HepG2 (cell line): ENCODE results near the gene CBX5. TPM values are rescaled to one million over a fixed set of nuclear protein-coding genes. Genes with fewer than 3 reads are reported as not detected.

ENCODE experiments used
- ATAC-seq: fragments of 200-7000 bp; cut with Tn5 transposase; 3 replicates; pipeline ENCODE4 v1.9.1; 2020; ENCODE audit warnings: mild to moderate bottlenecking, moderate library complexity
- BruUV-seq: library from RNA; stranded (reverse); fragments of 400-500 nt; replicated peaks from 2 replicates; lab custom pipeline; 2021; lab: Mats Ljungman, UMichigan
- CTCF ChIA-PET: fragments of 300-600 bp; formaldehyde crosslinking; extraction: SDS; loops from one replicate; lab custom pipeline; 2021; ENCODE audit warnings: low total read pairs, inconsistent platforms, low intra/inter-chr PET ratio; lab: Yijun Ruan, JAX
- POLR2A ChIA-PET: fragments of 350-600 bp; sonication (Branson Sonifier 250); formaldehyde crosslinking; loops from one replicate; lab custom pipeline; 2020; ENCODE audit warnings: antibody characterized with exemption, inconsistent platforms; lab: Yijun Ruan, JAX
- DNase-seq: peaks from one replicate; pipeline ENCODE4 v3.0.0-alpha.2; 2015; ENCODE audit warnings: low spot score
- FAIRE-seq: peaks from 3 replicates; lab custom pipeline; 2011; peaks lifted over from hg19 to GRCh38; lab: Jason Lieb, UNC
- H2AFZ ChIP-seq: one replicate; pipeline ENCODE4 v1.6.1; 2011; ENCODE audit warnings: low read length, inconsistent platforms
- H3K27ac ChIP-seq: fragments of 300-600 bp; 3 replicates; pipeline ENCODE4 v1.8.0; 2011; ENCODE audit warnings: mixed run types, mild to moderate bottlenecking, mixed read lengths, low read length, inconsistent platforms; ENCODE audit not compliant: insufficient read depth; ENCODE audit errors: extremely low read length
- H3K27me3 ChIP-seq, 2 experiments: fragments of 200-600 bp in 1 of 2; 2 replicates in 1 of 2; 3 replicates in 1 of 2; pipeline versions ENCODE4 v1.6.0 to v1.8.0; 2011; ENCODE audit warnings: low read length in 2 of 2, mild to moderate bottlenecking in 2 of 2, moderate library complexity in 2 of 2, inconsistent platforms in 1 of 2; ENCODE audit not compliant: insufficient read depth in 2 of 2, control insufficient read depth in 1 of 2
- H3K36me3 ChIP-seq, 2 experiments: fragments of 200-600 bp in 1 of 2; replicated peaks in 1 of 2; 2 replicates in 1 of 2; 3 replicates in 1 of 2; pipeline versions ENCODE4 v1.5.1 to v1.8.0; 2011; ENCODE audit warnings: low read length in 2 of 2, inconsistent platforms in 1 of 2; ENCODE audit not compliant: insufficient read depth in 2 of 2, control insufficient read depth in 1 of 2
- H3K4me1 ChIP-seq: 2 replicates; pipeline ENCODE4 v1.5.1; 2012; ENCODE audit warnings: low read length, inconsistent platforms; ENCODE audit not compliant: insufficient read depth
- H3K4me2 ChIP-seq: 2 replicates; pipeline ENCODE4 v1.6.0; 2011; ENCODE audit warnings: low read depth, low read length, inconsistent platforms
- H3K4me3 ChIP-seq, 3 experiments: fragments of 200-600 bp in 1 of 3; sonication (generic), shearing (Covaris generic) in 1 of 3; replicated peaks in 1 of 3; 2 replicates each; pipeline ENCODE4 v1.5.1; 2011 to 2016; ENCODE audit warnings: low read length in 3 of 3, inconsistent platforms in 2 of 3, low read depth in 2 of 3, mild to moderate bottlenecking in 2 of 3, control low read depth in 1 of 3, mixed read lengths in 1 of 3; ENCODE audit not compliant: insufficient read depth in 1 of 3
- H3K79me2 ChIP-seq: one replicate; pipeline ENCODE4 v1.6.1; 2011; ENCODE audit warnings: low read length, inconsistent platforms; ENCODE audit not compliant: insufficient read depth
- H3K9ac ChIP-seq: 2 replicates; pipeline ENCODE4 v1.6.0; 2011; ENCODE audit warnings: mild to moderate bottlenecking, low read depth, low read length, inconsistent platforms; ENCODE audit not compliant: insufficient read depth
- H3K9me3 ChIP-seq: 2 replicates; pipeline ENCODE4 v1.5.1; 2012; ENCODE audit warnings: mild to moderate bottlenecking, low read length
- H4K20me1 ChIP-seq: 2 replicates; pipeline ENCODE4 v1.6.0; 2011; ENCODE audit warnings: inconsistent platforms, mild to moderate bottlenecking, low read length, moderate library complexity; ENCODE audit not compliant: insufficient read depth
- ASH2L ChIP-seq: fragments of 300-600, 200-600 bp; sonication (generic); IDR thresholded peaks from 2 replicates; pipeline ENCODE4 v1.7.0; 2017; ENCODE audit warnings: low read depth, mild to moderate bottlenecking, moderate library complexity, mixed read lengths, low read length; ENCODE audit not compliant: insufficient read length
- FOSL1 ChIP-seq: sonication (generic); formaldehyde crosslinking; IDR thresholded peaks from 2 replicates; pipeline ENCODE4 v1.9.0; 2021; ENCODE audit warnings: missing genetic modification reagents, borderline replicate concordance
- HMG20A ChIP-seq: IDR thresholded peaks from 2 replicates; pipeline ENCODE4 v1.6.1; 2016; ENCODE audit warnings: borderline replicate concordance
- JARID2 ChIP-seq: sonication (generic); formaldehyde crosslinking; IDR thresholded peaks from 2 replicates; pipeline ENCODE4 v1.8.1; 2023; ENCODE audit warnings: missing genetic modification reagents, inconsistent platforms; ENCODE audit not compliant: insufficient replicate concordance
- PAX8 ChIP-seq: sonication (generic); formaldehyde crosslinking; IDR thresholded peaks from 2 replicates; pipeline ENCODE4 v1.8.0; 2022; ENCODE audit warnings: mild to moderate bottlenecking, missing genetic modification reagents, borderline replicate concordance
- POGK ChIP-seq: sonication (generic); formaldehyde crosslinking; conservative IDR thresholded peaks from 2 replicates; pipeline ENCODE4 v1.8.0; 2022; ENCODE audit warnings: mild to moderate bottlenecking, moderate library complexity, missing genetic modification reagents
- RAD21 ChIP-seq: fragments of 450-650 bp; formaldehyde crosslinking; IDR thresholded peaks from 2 replicates; pipeline ENCODE4 v1.5.0; 2020; ENCODE audit warnings: mild to moderate bottlenecking
- RBM39 ChIP-seq: fragments of 200-400 bp; formaldehyde crosslinking; IDR thresholded peaks from one replicate; pipeline ENCODE4 v1.6.1; 2018; ENCODE audit warnings: antibody characterized with exemption, mild to moderate bottlenecking, low read depth, low read length; ENCODE audit not compliant: poor library complexity, severe bottlenecking
- TFDP1 ChIP-seq: IDR thresholded peaks from 2 replicates; pipeline ENCODE4 v1.6.1; 2016; ENCODE audit warnings: missing compliant biosample characterization, missing genetic modification reagents, borderline replicate concordance
- ZBTB7B ChIP-seq: sonication (generic); formaldehyde crosslinking; IDR thresholded peaks from 2 replicates; pipeline ENCODE4 v1.4.0; 2020; ENCODE audit warnings: missing genetic modification reagents
- ZNF10 ChIP-seq: sonication (generic); formaldehyde crosslinking; IDR thresholded peaks from 2 replicates; pipeline ENCODE4 v1.4.0; 2020; ENCODE audit warnings: mild to moderate bottlenecking, low read depth, missing genetic modification reagents, borderline replicate concordance
- ZNF17 ChIP-seq: sonication (generic); formaldehyde crosslinking; IDR thresholded peaks from 2 replicates; pipeline ENCODE4 v1.5.0; 2020; ENCODE audit warnings: mild to moderate bottlenecking, missing genetic modification reagents
- ZNF329 ChIP-seq: sonication (generic); formaldehyde crosslinking; IDR thresholded peaks from 2 replicates; pipeline ENCODE4 v1.9.0; 2021; ENCODE audit warnings: low read depth, mild to moderate bottlenecking, missing genetic modification reagents
- ZNF350 ChIP-seq: sonication (generic); formaldehyde crosslinking; IDR thresholded peaks from 2 replicates; pipeline ENCODE4 v1.4.0; 2020; ENCODE audit warnings: mild to moderate bottlenecking, low read depth, missing genetic modification reagents, borderline replicate concordance
- ZSCAN29 ChIP-seq: sonication (generic); formaldehyde crosslinking; conservative IDR thresholded peaks from 2 replicates; pipeline ENCODE4 v1.4.0; 2020; ENCODE audit warnings: mild to moderate bottlenecking, missing genetic modification reagents
- WGBS: methylation state at CpG from one replicate; pipeline ENCODE4 v1.1.6; 2017; ENCODE audit warnings: low lambda C conversion rate; 5-methylcytosine and 5-hydroxymethylcytosine counted together
- in situ Hi-C: cut with HindIII; loops from 2 replicates; pipeline ENCODE4 v1.10.0; 2017; ENCODE audit warnings: low pct_unique_long_range_greater_than_20kb; ENCODE audit not compliant: extremely low pct_ligation_motif_present
- intact Hi-C: fragments of 100-400 bp; cut with micrococcal nuclease; formaldehyde crosslinking; loops from one replicate; pipeline ENCODE4 v1.10.0; 2022; ENCODE audit not compliant: unreplicated experiment
- polyA plus RNA-seq, 8 experiments: library from polyadenylated mRNA; depleted of rRNA in 3 of 8; stranded (reverse) in 7 of 8; unstranded in 1 of 8; fragments of >200 nt; fragmentation: Illumina TruSeq in 4 of 8; extraction: Trizol in 4 of 8; gene quantifications; 2 replicates each; pipeline versions ENCODE4 v1.2.1 to v1.2.3, GENCODE V29; 2011 to 2016; ENCODE audit warnings: low read depth in 4 of 8, missing spikeins in 1 of 8, mixed read lengths in 1 of 8; ENCODE audit not compliant: insufficient read depth in 1 of 8
- total RNA-seq, 5 experiments: library from RNA; depleted of rRNA; stranded (reverse); fragments of >200 nt; fragmentation: Illumina TruSeq; extraction: Trizol; gene quantifications; 2 replicates each; pipeline ENCODE4 v1.2.3, GENCODE V29; 2016; ENCODE audit warnings: low read depth in 1 of 5
- TF ChIP-seq, protein P1 (sequence below): sonication (generic); formaldehyde crosslinking; IDR thresholded peaks from 2 replicates; pipeline ENCODE4 v1.5.0; 2020; ENCODE audit warnings: mild to moderate bottlenecking, missing genetic modification reagents

CBX5 gene
- total and polyA plus RNA-seq, 2 of the 13 experiments (the other 11 are each of a cell fraction or from before 2014, with no cell fraction given): 16.0 to 22.2 TPM

DNA sequence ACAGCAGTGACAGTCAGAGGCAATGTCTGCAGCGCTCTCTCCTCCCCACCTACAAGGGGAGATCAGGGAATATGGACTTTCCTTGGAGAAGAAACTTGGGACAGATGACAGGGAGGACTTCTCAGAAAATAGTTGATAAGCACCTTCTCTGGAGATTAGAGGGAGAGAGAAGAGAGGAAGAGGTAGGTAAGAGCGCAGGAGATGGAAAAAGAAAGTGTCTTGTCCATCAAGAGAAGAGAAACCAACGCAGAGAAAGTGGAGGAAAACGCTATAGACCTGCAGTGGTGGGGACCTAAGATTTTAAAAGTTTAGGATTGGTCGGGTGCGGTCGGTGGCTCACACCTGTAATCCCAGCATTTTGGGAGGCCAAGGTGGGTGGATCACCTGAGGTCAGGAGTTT, 75.6 kb downstream of the CBX5 start:
- POLR2A ChIA-PET: no interaction called here
- H3K9ac ChIP-seq: no peak overlapping the region
- no peak for ATAC-seq
- no peaks in the 10 kb centered on the region for H3K4me1 ChIP-seq
- H4K20me1 ChIP-seq: no peaks in the 10 kb centered on the region
- in situ Hi-C loops: no loop called here
- no peak for TF ChIP-seq RAD21 (CRISPR knock-in tag)
- TF ChIP-seq, protein P1, sequence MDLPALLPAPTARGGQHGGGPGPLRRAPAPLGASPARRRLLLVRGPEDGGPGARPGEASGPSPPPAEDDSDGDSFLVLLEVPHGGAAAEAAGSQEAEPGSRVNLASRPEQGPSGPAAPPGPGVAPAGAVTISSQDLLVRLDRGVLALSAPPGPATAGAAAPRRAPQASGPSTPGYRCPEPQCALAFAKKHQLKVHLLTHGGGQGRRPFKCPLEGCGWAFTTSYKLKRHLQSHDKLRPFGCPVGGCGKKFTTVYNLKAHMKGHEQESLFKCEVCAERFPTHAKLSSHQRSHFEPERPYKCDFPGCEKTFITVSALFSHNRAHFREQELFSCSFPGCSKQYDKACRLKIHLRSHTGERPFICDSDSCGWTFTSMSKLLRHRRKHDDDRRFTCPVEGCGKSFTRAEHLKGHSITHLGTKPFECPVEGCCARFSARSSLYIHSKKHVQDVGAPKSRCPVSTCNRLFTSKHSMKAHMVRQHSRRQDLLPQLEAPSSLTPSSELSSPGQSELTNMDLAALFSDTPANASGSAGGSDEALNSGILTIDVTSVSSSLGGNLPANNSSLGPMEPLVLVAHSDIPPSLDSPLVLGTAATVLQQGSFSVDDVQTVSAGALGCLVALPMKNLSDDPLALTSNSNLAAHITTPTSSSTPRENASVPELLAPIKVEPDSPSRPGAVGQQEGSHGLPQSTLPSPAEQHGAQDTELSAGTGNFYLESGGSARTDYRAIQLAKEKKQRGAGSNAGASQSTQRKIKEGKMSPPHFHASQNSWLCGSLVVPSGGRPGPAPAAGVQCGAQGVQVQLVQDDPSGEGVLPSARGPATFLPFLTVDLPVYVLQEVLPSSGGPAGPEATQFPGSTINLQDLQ (CRISPR knock-in tag): no peak
- TF ChIP-seq ZBTB7B (CRISPR knock-in tag): no peak
- TF ChIP-seq TFDP1 (CRISPR knock-in tag): no peak
- no peak for TF ChIP-seq PAX8
- TF ChIP-seq ZSCAN29 (CRISPR knock-in tag): no peak
- no peak for TF ChIP-seq ZNF17 (CRISPR knock-in tag)
- no peak for TF ChIP-seq JARID2
- TF ChIP-seq POGK (CRISPR knock-in tag): no peak
- no peak for TF ChIP-seq ZNF329 (CRISPR knock-in tag)
- no peak for TF ChIP-seq ZNF350 (CRISPR knock-in tag)
- no peak for TF ChIP-seq RBM39
- no peak for TF ChIP-seq ZNF10
- no peak for TF ChIP-seq ASH2L
- no peak for TF ChIP-seq FOSL1 (CRISPR knock-in tag)
- no peak for TF ChIP-seq HMG20A (CRISPR knock-in tag)
- TF ChIP-seq, all 625 proteins: peak for 0
- no peak overlapping the region for H2AFZ ChIP-seq
- no peak for DNase-seq
- WGBS: 1% methylated on average over 7 of the region's 7 CpGs
- CTCF ChIA-PET: no interaction called here
- intact Hi-C loops: no loop called here
- peaks cover 4 to 45% of the 10 kb centered on the region in 2 experiments; a peak in 4 of 5 replicates for H3K27me3 ChIP-seq
- no peak overlapping the region for H3K4me3 ChIP-seq
- no TSS peak for BruUV-seq
- H3K79me2 ChIP-seq: no peaks in the 10 kb centered on the region
- no peaks in the 10 kb centered on the region for H3K9me3 ChIP-seq
- no peak overlapping the region for H3K4me2 ChIP-seq
- FAIRE-seq: no peak
- H3K36me3 ChIP-seq: no peaks in the 10 kb centered on the region
- no peak overlapping the region for H3K27ac ChIP-seq
